ENCODE data around the gene BICRAL.
"Not testable (repeated sequence)": the region's sequence is repeated elsewhere in the genome, so short reads cannot be mapped to it uniquely, and the experiment has no call there.

The BICRAL gene

GRCh38 chr6:42781796-42782688 lies at the start of gene BICRAL:
Gene BICRAL, plus strand, starts transcription at chr6:42782052. Its CDS starts 39,971 bp downstream, at chr6:42822023.
- DNase-seq = peak; percentile 82

- not testable (repeated sequence) for DNase-seq
These were observed 47.9 kb upstream of the BICRAL start for GRCh38 chr6:42733867-42734481.

DNA sequence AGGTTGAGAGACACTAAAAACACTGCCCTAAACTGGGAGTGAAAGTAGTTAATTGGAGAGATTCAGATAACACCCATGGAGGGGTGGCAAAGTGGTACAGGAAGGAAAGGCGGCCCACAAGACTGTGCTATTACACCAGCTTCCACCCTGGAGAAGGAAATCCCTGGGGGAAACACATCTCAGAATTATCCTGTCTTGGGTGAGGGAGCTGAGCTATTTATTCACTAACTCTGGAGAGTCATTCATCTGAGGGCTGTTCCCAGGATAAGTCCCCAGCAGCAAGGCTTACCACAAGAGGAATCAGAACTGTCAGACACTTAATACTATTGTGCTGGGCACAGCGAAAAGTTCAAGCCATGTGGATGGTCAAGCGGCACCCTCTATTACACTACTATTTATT lies 45.9 kb upstream of the BICRAL start:
- DNase-seq = no peak

GRCh38 chr6:42740725-42741124 lies 41.1 kb upstream of the BICRAL start:
- no peak for DNase-seq

DNA sequence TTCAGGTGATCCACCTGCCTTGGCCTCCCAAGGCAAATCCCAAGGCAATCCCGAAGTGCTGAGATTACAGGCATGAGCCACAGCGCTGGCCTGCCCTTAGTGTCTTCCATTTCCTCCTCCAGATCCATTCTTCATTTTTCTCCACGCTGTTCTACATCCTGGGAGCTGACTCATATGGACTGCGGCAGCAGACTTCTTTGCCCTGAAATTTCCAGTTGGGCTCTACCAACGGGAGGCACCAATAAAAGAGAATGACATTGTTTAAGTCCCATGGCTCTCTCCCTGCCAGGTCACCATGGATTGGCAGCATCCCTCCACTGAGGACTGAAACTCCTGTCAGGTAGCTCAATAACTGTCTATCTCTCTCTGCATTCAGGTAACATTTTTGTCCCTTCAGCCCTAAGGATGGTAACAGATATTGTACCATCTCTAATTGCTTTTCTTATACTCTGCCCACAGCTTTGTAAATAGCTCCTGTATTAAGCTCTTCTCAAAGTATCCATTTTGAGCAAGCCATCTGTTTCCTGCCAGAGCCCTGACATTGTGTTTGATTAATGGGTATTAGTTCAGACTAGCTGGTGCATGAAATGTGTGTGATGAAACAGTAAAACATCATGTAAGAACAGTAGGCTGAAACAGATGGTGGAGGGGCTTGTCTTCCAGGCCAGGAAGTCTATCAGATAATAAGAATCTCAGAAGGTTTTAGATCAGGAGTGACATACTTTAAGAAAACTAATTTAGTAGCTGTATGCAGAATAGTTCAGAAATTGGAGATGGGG lies 39.5 kb upstream of the BICRAL start:
- no peak for DNase-seq

DNA sequence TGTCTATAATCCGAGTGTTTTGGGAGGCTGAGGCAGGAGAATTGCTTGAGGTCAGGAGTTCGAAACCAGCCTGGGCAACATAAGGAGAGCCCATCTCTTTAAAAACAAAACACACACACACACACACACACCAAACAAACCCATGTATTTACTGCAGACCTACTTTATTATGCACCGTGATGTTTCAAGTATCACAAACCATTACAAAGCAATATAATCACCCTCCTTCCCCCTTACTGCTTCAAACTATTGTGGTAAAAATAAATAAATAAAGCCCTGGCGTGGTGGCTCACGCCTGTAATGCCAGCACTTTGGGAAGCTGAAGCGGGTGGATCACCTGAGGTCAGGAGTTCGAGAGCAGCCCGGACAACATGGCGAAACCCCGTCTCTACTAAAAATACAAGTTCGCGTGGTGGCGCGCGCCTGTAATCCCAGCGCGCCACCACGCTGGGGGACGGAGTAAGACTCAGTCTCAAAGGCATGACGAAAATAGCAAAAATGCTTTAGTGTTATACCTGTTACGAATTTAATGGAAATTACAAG lies 37.4 kb upstream of the BICRAL start:
- no peak for DNase-seq

DNA sequence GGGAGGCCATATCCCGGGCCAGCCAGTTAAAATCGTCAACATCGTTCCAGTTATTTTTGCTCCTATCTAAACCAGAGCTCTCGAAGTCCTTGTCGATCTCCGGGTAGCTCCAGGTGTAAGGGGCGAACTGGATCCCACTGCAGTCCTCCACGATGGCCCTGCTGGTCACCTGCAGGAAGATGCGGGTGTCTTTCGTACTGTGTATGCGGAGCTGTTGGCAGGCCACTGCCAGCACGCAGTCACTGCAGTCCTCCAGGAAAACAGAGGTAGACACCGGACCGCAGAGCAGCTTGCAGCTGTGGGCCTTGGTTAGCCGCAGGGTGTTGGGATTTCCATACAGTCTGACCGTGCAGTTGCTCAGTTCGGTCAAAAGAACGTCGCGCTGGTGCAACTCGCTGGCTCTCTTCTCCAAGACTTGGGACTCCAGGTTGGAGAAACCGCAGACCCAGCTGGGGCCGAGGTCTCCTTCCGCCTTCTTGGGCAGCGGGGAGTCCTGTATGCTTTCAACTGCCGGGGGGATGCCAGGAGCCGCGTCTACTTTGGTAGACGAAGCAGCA lies 36.7 kb upstream of the BICRAL start:
- DNase-seq = peak; percentile 49

- peak; percentile 84 for DNase-seq
These were observed 36.0 kb upstream of the BICRAL start, which contains the start of gene TBCC for GRCh38 chr6:42745640-42746462. Gene TBCC, minus strand, starts transcription at chr6:42746103. Its CDS starts 30 bp downstream, at chr6:42746073.

DNA sequence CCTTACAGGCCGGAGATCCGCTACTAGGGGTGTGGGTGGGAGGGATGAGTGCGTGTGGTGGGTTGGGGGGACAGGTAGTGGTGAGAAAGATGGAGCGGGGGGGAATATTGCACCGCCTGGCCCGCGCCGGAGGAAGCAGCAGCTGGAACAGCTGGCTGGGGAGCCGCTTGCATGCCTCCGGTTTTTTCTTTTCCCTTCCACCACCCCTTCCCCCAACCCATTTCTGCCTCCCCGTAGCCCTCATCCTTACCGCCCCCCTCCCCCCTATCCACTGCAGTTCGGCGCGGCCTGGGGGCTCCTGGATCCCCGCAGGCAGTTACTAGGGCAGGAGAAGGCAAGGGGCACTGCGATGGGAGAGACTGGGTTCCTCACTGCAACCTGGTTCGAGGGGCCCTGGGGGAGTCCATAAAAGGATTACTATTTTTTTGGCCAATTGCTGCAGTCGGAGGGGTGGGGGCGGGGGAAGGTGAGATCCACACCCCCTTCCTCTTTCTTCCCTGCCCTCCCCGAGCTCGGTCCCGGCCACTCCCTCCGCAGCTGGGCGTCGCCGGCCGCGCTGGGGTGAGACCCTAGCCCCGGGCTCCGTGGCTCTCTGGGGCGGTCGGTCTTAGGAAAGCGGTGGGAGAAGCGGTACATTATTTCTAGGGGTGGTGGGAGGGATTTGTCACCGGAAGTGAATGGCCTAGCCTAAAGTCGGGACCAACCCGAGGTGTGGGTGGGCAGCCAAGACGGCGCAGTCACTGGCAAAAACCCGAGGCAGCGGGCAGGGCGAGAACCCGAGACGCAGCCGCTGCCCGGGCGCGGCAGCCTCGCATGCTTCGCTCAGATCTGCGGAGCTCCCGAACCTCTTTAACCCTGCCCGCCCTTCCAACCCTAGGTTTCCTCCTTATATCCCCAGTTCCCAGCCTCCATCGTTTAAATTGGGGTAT lies 35.1 kb upstream of the BICRAL start:
- DNase-seq = peak; percentile 77

- no peak for DNase-seq
These were observed 33.5 kb upstream of the BICRAL start for GRCh38 chr6:42748203-42748898.

DNA sequence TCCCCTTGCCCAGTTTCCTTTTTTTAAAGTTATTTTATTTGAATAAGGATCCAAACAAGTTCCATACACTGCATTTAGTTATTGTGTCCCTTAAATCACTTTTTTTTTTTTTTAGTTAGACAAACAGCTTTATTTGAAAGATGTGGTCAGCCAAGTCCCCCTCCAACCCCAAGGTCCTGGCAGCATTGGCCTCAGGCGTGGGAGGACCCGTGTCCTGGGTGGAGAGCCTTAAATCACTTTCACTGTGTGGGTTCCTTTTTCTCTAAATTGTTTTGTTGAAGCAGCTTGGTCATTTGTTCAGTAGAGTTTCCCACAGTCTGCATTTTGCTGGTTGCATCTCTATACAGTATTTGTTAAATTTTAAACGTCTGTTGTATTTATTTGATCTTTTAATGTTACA lies 30.8 kb upstream of the BICRAL start:
- no peak for DNase-seq

DNA sequence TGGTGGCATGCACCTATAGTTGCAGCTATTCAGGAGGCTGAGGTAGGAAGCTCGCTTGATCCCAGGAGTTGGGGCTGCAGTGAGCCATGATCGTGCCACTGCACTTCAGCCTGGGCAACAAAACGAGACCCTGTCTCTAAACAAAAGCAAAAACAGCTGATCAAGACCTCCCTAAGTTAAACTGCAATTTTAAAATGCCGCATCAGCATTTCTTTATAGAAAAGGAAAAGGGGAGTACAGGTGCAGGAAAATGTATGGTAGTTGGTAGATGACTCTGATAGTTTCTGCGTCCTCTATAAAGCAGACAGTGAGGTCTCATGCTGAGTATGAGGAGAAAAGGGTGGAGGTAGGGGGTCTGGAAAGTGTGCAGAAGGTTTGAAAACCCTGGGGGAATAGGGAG lies 27.1 kb upstream of the BICRAL start:
- DNase-seq = no peak

- DNase-seq = no peak
These were observed 25.1 kb upstream of the BICRAL start for GRCh38 chr6:42756722-42757121.

GRCh38 chr6:42758756-42759430 lies 23.0 kb upstream of the BICRAL start:
- DNase-seq = no peak

GRCh38 chr6:42761287-42762067 lies 20.4 kb upstream of the BICRAL start:
- no peak for DNase-seq

- no peak for DNase-seq
These were observed 19.4 kb upstream of the BICRAL start for GRCh38 chr6:42762426-42762859.

- DNase-seq = no peak
These were observed 18.9 kb upstream of the BICRAL start for GRCh38 chr6:42762950-42763349.

DNA sequence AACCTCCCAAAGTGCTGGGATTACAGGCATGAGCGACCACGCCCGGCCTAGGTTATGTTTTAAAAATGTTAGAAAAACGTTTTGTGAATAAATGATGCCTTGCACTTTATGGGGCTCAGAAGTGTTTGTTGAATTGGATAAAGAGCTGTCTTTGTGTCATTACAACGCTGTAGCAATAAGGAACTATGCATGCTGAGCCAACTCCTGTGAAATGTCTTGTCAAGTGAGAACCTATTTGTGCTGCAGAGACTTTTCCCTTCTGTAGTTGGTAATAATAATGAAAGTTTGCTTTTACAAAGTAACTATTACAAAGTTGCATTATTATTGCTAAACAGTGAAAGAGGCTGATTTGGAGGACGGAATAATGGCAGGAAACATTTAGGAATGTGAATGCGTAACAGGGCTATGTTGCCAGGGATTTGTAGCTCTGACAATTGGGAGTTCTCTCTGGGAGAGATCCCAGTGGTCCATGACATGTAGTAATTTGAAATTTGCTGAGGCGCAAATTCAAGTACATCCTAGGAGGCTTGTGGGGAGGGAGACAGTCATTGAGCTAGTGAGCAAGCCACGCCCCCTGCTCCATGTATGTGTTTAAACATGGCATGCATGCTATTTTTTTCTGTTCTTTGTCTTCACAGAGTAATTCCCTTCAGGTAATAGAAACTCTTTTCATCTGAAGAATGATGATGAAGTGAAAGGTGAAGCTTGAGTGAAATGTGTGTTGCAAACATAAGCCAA lies 16.8 kb upstream of the BICRAL start:
- no peak for DNase-seq
